ENCODE data around the gene MRPS2. TPM values are rescaled to one million over a fixed set of nuclear protein-coding genes. Genes with fewer than 3 reads are reported as not detected.

MRPS2 gene
- total and polyA plus RNA-seq, 2 experiments from 2014 or later, result 83.2 to 116 TPM

- Mint-ChIP-seq H3K36me3 (ENCODE audit: low read depth) (peaks cover 32% of the 10 kb centered on the region), H3K4me3 (peak overlapping the region; percentile 77; the same call in 1 of the 3 replicates), H3K27ac (no peak overlapping the region), H3K4me1 (peaks cover 6% of the 10 kb centered on the region), H3K27me3 (ENCODE audit: insufficient read depth, low read depth, poor library complexity) (peaks cover 9% of the 10 kb centered on the region), H3K9me3 (no peaks in the 10 kb centered on the region)
- H3K27ac ChIP-seq (ENCODE audit: low read depth), result no peak overlapping the region
- TF ChIP-seq ETS1 (IDR thresholded peaks at IDR 0.05) (no peak), REST (IDR thresholded peaks at IDR 0.05; ENCODE audit: unreplicated experiment) (no peak), EZH2phosphoT487 (IDR thresholded peaks at IDR 0.05; ENCODE audit: unreplicated experiment) (no peak), POLR2AphosphoS5 (IDR thresholded peaks at IDR 0.05; ENCODE audit: low read depth) (no peak), NANOG (IDR thresholded peaks at IDR 0.05; ENCODE audit: borderline replicate concordance) (no peak), ZNF462 (CRISPR knock-in tag; IDR thresholded peaks at IDR 0.05) (no peak), JUNB (IDR thresholded peaks at IDR 0.05; ENCODE audit: unreplicated experiment) (no peak), EZH2 (IDR thresholded peaks at IDR 0.05; ENCODE audit: low read depth, unreplicated experiment) (no peak), CTCF (conservative IDR thresholded peaks at IDR 0.05; ENCODE audit: low read depth in 2 of 2) (no peak), ZNF114 (CRISPR knock-in tag; IDR thresholded peaks at IDR 0.05) (no peak), ZNF331 (CRISPR knock-in tag; IDR thresholded peaks at IDR 0.05; ENCODE audit: low read depth) (no peak), CREB1 (CRISPR knock-in tag; IDR thresholded peaks at IDR 0.05; ENCODE audit: low read depth) (no peak), STAT1 (IDR thresholded peaks at IDR 0.05; ENCODE audit: unreplicated experiment) (no peak)
- peaks cover 7% of the 10 kb centered on the region; the same call in 1 of the 2 replicates for H3K36me3 ChIP-seq (ENCODE audit: insufficient read depth)
- DNase-seq (ENCODE audit: low spot score) (no peak), ATAC-seq (no peak)
- H3F3A ChIP-seq (replicated peaks; ENCODE audit: low read depth), result peaks cover 12% of the 10 kb centered on the region; the same call in 1 of the 2 replicates
- H4K20me1 ChIP-seq (replicated peaks; ENCODE audit: insufficient read depth), result peaks cover 11% of the 10 kb centered on the region; the same call in 1 of the 2 replicates
- no peak overlapping the region for H2AFZ ChIP-seq
- no peak overlapping the region for H3K4me3 ChIP-seq
- H3K4me1 ChIP-seq (ENCODE audit: insufficient read depth), result peaks cover 10% of the 10 kb centered on the region
- peaks cover 27% of the 10 kb centered on the region for H3K79me2 ChIP-seq (replicated peaks; ENCODE audit: insufficient read depth)
- no peaks in the 10 kb centered on the region for H3K27me3 ChIP-seq (ENCODE audit: insufficient read depth)
- H3K9me2 ChIP-seq (ENCODE audit: insufficient read depth), result no peaks in the 10 kb centered on the region
- H3K4me2 ChIP-seq, result no peak overlapping the region
Observed at GRCh38 chr9:135482015-135482754, 18.3 kb upstream of the MRPS2 start.
